ENCODE results near the gene CYB5RL. TPM values are rescaled to one million over a fixed set of nuclear protein-coding genes. Genes with fewer than 3 reads are reported as not detected.

Gene CYB5RL
- polyA plus RNA-seq, 3 donors, result 6.3 to 8.8 (median 8.5) TPM

DNA sequence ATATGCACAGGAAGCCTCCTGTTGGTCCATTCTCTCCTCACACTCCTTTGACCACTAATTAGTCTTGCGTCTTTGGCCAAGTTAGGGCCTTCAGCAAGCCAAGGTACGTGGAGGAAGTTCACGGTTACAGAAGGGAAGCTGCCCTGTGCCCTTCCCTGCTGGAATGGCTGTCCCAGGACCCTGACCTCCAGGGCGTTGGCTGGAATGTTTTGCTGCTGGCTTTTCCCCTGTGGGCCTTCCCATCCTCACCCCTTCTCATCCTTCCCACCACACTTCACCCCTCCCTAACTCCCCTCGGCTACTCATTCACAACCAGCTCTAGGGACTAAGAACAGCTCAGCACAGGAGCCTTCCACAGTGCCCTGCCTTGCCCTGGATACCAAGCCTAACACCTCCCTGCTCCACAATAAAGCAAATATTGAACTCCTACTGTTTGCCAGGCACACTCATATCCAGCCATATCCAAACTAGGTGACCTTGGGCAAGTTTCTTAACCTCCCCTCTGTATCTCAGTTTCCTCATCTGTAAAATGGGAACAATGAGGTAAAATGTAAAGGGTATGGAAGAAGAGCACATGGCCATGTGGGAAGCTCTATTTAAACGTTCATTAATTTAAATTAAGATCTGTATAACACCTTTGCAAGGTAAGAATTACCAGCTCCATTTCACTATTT is 38.2 kb downstream of the CYB5RL start:
- DNase-seq, result no peak

DNA sequence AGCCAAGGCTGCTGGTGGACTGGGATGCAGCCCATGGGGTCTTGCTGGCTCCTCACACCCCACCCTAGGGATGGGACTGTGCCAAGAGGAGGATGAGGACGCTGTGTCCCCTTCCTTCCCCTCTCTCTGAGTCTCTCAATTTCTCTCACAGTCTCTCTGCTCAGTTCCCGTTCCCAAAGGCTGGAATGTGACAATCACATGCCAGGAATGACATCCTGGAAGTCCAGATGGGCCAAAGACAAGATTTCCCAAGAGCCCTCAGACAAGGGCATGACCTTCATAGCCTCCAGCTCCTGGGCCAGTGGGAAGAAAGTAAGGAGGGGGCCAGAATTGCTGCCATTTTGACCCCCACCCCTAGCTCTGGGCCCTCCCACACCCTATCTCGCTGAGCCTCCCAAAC is 39.5 kb downstream of the CYB5RL start:
- DNase-seq, result no peak

DNA sequence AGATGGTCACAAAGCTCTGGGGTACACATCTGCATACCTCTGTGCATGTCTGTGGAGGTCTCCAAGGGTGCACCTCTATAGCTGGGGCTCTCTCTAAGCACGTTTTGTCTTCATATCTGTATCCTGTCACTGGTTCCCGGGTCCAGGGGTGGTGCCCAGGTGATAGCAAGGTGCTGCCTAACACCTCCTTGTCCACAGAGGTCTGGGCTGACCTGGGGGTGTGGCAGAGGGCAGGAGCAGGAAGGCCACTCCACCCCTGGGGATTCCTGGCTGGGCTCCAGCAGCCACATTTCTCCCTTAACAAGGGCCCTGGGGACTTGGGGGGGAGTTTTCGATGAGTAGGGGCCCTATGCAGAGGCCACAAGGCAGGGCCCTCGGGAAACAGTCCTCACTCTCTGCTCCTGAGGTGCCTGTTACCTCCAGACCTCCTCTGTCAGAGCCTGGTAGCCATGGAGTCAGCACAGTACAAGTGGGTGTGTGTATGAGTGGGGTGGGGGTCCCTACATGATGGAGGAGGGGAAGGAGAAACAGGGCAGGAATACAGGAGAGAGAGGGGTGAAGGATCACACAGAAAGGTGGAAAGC is 40.0 kb downstream of the CYB5RL start:
- no peak for DNase-seq

DNA sequence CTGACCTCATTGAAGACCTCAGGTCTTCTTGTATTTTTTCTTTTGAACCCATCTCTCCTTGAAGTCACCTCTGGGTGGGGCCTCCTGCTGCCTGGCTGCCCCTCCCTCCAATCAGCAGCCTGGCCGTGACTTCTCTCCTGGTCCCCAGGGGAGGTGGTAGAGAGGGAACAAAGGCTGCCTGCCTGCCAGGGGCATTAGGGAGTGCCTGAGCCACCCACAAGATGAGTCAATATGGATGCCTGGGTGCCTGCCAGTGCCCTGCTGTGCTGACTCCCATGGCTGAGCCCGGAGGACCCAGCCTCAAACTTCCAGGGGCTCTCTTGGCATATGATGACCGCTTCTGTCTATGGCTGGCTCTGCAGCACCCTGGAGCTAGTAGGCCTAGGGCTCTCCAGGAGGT is 41.8 kb downstream of the CYB5RL start:
- no peak for DNase-seq

DNA sequence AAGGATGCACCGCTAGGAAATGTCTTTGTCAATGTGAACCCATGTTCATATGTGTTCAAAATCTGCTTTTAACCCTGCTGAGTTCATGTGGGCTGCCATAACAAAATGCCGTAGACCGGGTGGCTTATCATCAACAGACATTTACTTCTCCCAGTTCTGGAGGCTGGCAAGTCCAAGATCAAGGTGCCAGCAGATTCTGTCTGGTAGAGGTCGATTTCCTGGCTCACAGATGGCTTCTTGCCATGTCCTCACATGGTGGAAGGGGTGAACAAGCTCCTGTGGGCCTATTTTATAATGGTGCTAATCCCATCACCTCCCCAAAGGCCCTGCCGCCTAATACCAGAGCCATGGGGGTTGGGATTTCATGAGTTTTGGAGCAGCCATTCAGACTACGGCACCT is 42.4 kb downstream of the CYB5RL start:
- no peak for DNase-seq

DNA sequence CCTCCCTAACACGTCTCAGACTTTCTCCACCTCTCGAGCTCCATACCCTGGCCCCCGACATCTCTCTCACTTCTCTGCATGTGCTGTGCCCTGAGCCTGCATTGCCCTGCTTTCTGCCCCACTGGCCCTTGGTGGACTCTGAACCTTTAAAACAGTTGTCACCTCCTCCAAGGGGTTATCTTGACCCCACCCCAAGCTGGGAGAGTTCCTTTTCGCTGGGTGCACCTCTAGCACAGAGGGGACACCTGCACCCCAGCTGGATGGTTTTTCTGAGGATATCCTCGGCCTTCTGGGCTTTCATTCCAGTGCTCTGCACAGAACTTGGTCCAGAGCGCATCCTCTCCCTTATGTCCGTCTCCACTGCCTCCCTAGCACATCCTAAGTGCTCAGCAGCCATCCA is 42.8 kb downstream of the CYB5RL start:
- no peak for DNase-seq

DNA sequence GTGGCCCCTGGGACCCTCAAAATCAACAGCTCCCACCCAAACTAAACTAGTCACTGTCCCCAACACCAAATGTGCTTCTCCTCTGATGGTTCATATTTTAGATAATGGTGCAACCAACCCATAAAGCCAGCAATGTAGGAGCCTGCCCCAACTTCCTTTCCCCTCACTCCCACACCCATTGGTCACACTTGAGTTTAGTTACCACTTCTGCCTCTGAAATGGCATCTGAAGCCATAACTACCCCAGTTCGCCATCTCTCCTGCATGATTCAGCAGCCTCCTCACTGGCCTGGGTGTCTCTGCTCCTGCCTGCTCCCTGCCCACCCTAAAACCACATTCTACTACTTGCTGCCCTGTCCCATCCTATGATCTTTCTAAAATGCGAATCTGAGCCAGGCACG is 43.6 kb downstream of the CYB5RL start:
- DNase-seq, result no peak

DNA sequence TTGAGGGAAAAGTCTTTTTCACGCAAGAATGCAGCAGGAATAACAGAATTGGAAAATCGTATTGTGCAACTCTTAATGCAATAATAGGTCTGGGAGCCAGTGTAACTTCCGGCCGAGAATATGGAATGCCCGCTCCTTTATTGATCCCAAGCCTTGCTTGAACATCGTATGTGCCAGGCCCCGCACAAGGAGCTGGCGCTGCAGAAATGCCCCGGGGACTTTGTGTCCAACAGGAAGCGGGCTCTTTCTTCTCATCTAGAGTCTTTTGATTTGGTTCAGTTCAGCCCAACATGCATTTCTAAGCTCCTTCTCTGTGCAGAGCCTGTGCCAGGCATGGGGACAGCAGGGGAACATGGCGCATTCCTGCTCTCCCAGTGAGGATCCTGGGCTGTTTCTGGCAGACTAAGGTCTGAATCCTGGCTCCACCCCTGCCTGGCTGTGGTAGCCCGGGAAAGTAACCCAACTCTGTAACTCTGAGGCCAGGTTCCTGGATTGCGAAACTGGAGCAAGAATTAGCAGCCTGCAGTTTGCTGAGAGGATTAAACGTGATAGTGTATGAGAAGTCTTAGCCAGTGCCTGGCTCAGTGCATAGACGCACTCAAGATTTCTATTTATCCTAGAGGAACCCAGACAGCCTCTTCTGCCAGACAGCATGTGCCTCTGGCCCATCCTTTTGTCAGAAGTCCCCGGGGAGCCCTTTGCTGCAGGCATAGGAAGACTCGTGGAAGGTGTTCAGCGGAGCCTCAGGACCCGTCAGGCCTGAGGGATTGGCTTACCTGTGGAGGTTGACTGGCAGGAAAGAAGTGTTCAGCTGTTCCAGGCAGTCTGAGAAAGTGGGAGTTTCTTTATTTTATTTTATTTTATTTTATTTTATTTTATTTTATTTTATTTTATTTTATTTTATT is 46.0 kb downstream of the CYB5RL start:
- DNase-seq, result no peak

DNA sequence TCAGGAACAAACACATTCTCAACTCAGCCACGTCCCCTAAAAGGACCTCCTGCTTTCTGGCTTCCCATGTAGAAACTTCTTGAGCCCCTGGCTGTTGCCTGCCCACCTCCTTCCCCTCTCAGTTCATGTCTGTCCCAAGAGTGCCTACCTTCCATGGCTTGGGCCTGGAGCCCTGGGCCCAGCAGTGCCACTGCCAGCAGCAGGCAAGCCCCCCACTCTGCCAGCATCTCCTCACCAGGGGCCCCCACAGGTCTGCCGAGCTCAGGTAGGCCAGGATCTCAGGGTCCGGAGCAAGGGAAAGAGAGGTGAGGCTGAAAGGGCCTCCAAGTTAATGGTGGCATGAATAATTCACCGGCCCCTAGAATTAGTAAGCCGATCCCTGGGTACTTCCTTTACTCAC is 47.1 kb downstream of the CYB5RL start, which contains the start of gene CDCP2:
CDCP2 (minus strand) TSS at position 305 of the 400 bp plus-strand sequence; CDS start at position 227, 78 bp downstream.
- no peak for DNase-seq

DNA sequence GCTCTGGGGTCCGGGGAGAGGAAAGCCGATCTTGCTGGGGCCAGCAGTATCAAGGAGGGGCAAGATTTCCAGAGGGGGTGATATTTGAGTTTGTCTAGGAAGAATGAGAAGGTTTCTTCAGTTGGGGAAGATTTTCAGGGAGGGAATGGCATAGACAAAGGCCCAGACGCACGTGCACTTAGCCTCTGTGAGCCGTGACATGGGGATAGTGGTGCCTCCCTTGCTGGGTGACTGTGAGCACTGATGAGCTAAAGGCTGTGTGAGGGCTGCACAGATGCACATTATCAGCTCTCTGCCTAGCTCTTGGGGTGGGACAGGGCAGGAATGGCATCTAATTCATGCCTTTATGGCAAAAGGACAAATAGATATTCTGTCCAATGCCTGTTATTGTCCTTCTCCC is 48.8 kb downstream of the CYB5RL start:
- no peak for DNase-seq

Other genes with a start within 250 kb of the CYB5RL start
- under 1 TPM in 1 of 3 donors, not detected in 2; 0.07 TPM for gene LDLRAD1, start 181.8 kb downstream of the CYB5RL start, polyA plus RNA-seq (ENCODE audit: insufficient read length in 3 of 3)
- 100 to 1,000 TPM; 308 to 352 (median 329) TPM for gene TMEM59, start 146.8 kb downstream of the CYB5RL start, polyA plus RNA-seq (ENCODE audit: insufficient read length in 3 of 3)
- 1 to 10 TPM; 7.2 to 10.0 (median 9.2) TPM for gene TCEANC2, start 146.4 kb downstream of the CYB5RL start, polyA plus RNA-seq (ENCODE audit: insufficient read length in 3 of 3)
- under 1 TPM; 0.06 to 0.12 (median 0.10) TPM for gene CDCP2, start 47.0 kb downstream of the CYB5RL start, polyA plus RNA-seq (ENCODE audit: insufficient read length in 3 of 3)
- 10 to 100 TPM; 80.0 to 89.0 (median 85.8) TPM for gene MRPL37, start 137 bp upstream of the CYB5RL start, polyA plus RNA-seq (ENCODE audit: insufficient read length in 3 of 3)
- gene SSBP3, start 206.4 kb upstream of the CYB5RL start, polyA plus RNA-seq (ENCODE audit: insufficient read length in 3 of 3), result 100 to 1,000 TPM; 105 to 116 (median 109) TPM

Measured in renal pelvis (tissue), 4 donors.